ENCODE measurements around the gene CD274. TPM values are rescaled to one million over a fixed set of nuclear protein-coding genes. Genes with fewer than 3 reads are reported as not detected.

The CD274 gene
- total RNA-seq, 2 experiments from 2014 or later = 5.3 to 6.3 TPM

- Histone ChIP-seq H3K27me3 (ENCODE audit: control insufficient read depth in 1 of 2, insufficient read depth in 2 of 2, low read length in 2 of 2) (no peaks in the 10 kb centered on the region), H3K9me3 (ENCODE audit: control insufficient read depth in 1 of 2, insufficient read depth in 1 of 2, low read length in 2 of 2) (no peaks in the 10 kb centered on the region), H3K36me3 (ENCODE audit: insufficient read depth, low read length) (peaks cover 14% of the 10 kb centered on the region), H3K4me1 (ENCODE audit: insufficient read depth, low read length) (no peaks in the 10 kb centered on the region), H3K27ac (ENCODE audit: low read depth in 1 of 2, low read length in 2 of 2) (no peak overlapping the region), H3K4me3 (ENCODE audit: low read length) (no peak overlapping the region)
- no peaks in the 10 kb centered on the region for H3K27me3 Mint-ChIP-seq
- H3K9me3 Mint-ChIP-seq = no peaks in the 10 kb centered on the region
- no peak for ATAC-seq (ENCODE audit: poor library complexity)
- intact Hi-C loops (cut with DNase I, micrococcal nuclease) = loop anchor here in 1 of 2 experiments (5.0 to 10.0 kb wide), 2 partner anchors 352 to 665 kb away; no protein-coding TSS in a partner anchor
- POLR2A ChIA-PET = no interaction called here
- no peak overlapping the region for H3K27ac Mint-ChIP-seq
- no peak for TF ChIP-seq CTCF (IDR thresholded peaks at IDR 0.05)
- H3K4me3 Mint-ChIP-seq = no peak overlapping the region
- CTCF ChIA-PET = no interaction called here
- no peak for DNase-seq
- H3K36me3 Mint-ChIP-seq (ENCODE audit: low read depth) = peaks cover 29% of the 10 kb centered on the region
- H3K4me1 Mint-ChIP-seq (ENCODE audit: low read depth) = peaks cover 10% of the 10 kb centered on the region
These were observed 23.3 kb upstream of the CD274 start for GRCh38 chr9:5427005-5427404.

GRCh38 chr9:5428172-5428571, 22.2 kb upstream of the CD274 start:
- POLR2A ChIA-PET = no interaction called here
- H3K36me3 Mint-ChIP-seq (ENCODE audit: low read depth) = peaks cover 32% of the 10 kb centered on the region
- H3K27ac Mint-ChIP-seq = no peak overlapping the region

GRCh38 chr9:5428794-5429528, 21.4 kb upstream of the CD274 start:
- Histone ChIP-seq H3K9me3 (ENCODE audit: control insufficient read depth in 1 of 2, insufficient read depth in 1 of 2, low read length in 2 of 2) (peaks cover 0 to 6% of the 10 kb centered on the region in 2 experiments), H3K36me3 (ENCODE audit: insufficient read depth, low read length) (peaks cover 20% of the 10 kb centered on the region), H3K4me3 (ENCODE audit: low read length) (no peak overlapping the region), H3K27ac (ENCODE audit: low read depth in 1 of 2, low read length in 2 of 2) (no peak overlapping the region), H3K27me3 (ENCODE audit: control insufficient read depth in 1 of 2, insufficient read depth in 2 of 2, low read length in 2 of 2) (no peaks in the 10 kb centered on the region), H3K4me1 (ENCODE audit: insufficient read depth, low read length) (no peaks in the 10 kb centered on the region)
- intact Hi-C loops (cut with DNase I, micrococcal nuclease) = loop anchor here in 1 of 2 experiments (5.0 to 10.0 kb wide), 2 partner anchors 354 to 667 kb away; no protein-coding TSS in a partner anchor
- Mint-ChIP-seq H3K4me3 (no peak overlapping the region), H3K36me3 (ENCODE audit: low read depth) (peaks cover 32% of the 10 kb centered on the region), H3K27me3 (no peaks in the 10 kb centered on the region), H3K4me1 (ENCODE audit: low read depth) (peaks cover 10% of the 10 kb centered on the region), H3K9me3 (no peaks in the 10 kb centered on the region), H3K27ac (no peak overlapping the region)
- TF ChIP-seq CTCF (IDR thresholded peaks at IDR 0.05) = no peak
- CTCF ChIA-PET = interaction anchor here (0.6 kb wide), 1 partner anchor 203 kb away, joined by 4 read pairs; no protein-coding TSS in a partner anchor
- POLR2A ChIA-PET = no interaction called here
- ATAC-seq (ENCODE audit: poor library complexity) (no peak), DNase-seq (no peak)

More at GRCh38 chr9:5428172-5428571, 22.2 kb upstream of the CD274 start:
- CTCF ChIA-PET = no interaction called here
- Mint-ChIP-seq H3K9me3 (no peaks in the 10 kb centered on the region), H3K4me3 (no peak overlapping the region), H3K4me1 (ENCODE audit: low read depth) (peaks cover 10% of the 10 kb centered on the region), H3K27me3 (no peaks in the 10 kb centered on the region)
- peaks cover 0 to 6% of the 10 kb centered on the region in 2 experiments for H3K9me3 ChIP-seq (ENCODE audit: control insufficient read depth in 1 of 2, insufficient read depth in 1 of 2, low read length in 2 of 2)
- H3K4me3 ChIP-seq (ENCODE audit: low read length) = no peak overlapping the region
- no peak for ATAC-seq (ENCODE audit: poor library complexity)
- no peak for TF ChIP-seq CTCF (IDR thresholded peaks at IDR 0.05)
- H3K27ac ChIP-seq (ENCODE audit: low read depth in 1 of 2, low read length in 2 of 2) = no peak overlapping the region
- H3K4me1 ChIP-seq (ENCODE audit: insufficient read depth, low read length) = no peaks in the 10 kb centered on the region
- no peak for DNase-seq
- H3K36me3 ChIP-seq (ENCODE audit: insufficient read depth, low read length) = peaks cover 20% of the 10 kb centered on the region
- H3K27me3 ChIP-seq (ENCODE audit: control insufficient read depth in 1 of 2, insufficient read depth in 2 of 2, low read length in 2 of 2) = no peaks in the 10 kb centered on the region
- intact Hi-C loops (cut with DNase I, micrococcal nuclease) = loop anchor here in 1 of 2 experiments (5.0 to 10.0 kb wide), 2 partner anchors 353 to 666 kb away; no protein-coding TSS in a partner anchor
